Measurements from ENCODE around the gene UAP1L1.

UAP1L1 gene

GRCh38 chr9:137076636-137077009 lies 694 bp upstream of the UAP1L1 start:
- DNase-seq (ENCODE audit: low spot score) = no peak

- DNase-seq (ENCODE audit: low spot score) = peak; percentile 63
Measured at GRCh38 chr9:137077758-137078693, 709 bp downstream of the UAP1L1 start.

GRCh38 chr9:137078701-137079400 lies 1.5 kb downstream of the UAP1L1 start:
- DNase-seq (ENCODE audit: low spot score) = no peak

- no peak for DNase-seq (ENCODE audit: low spot score)
Measured at GRCh38 chr9:137079401-137079787, 2.1 kb downstream of the UAP1L1 start.

- DNase-seq (ENCODE audit: low spot score) = no peak
Measured at GRCh38 chr9:137080260-137081122, 3.2 kb downstream of the UAP1L1 start.

- no peak for DNase-seq (ENCODE audit: low spot score)
Measured at GRCh38 chr9:137082222-137082924, 5.1 kb downstream of the UAP1L1 start.

- no peak for DNase-seq (ENCODE audit: low spot score)
Measured at GRCh38 chr9:137082925-137083290, 5.6 kb downstream of the UAP1L1 start.

GRCh38 chr9:137083394-137084004 lies 6.2 kb downstream of the UAP1L1 start:
- DNase-seq (ENCODE audit: low spot score) = peak; percentile 99

GRCh38 chr9:137084526-137084925 lies 7.2 kb downstream of the UAP1L1 start:
- no peak for DNase-seq (ENCODE audit: low spot score)

GRCh38 chr9:137085920-137086530 lies 8.7 kb downstream of the UAP1L1 start:
- DNase-seq (ENCODE audit: low spot score) = peak; percentile 74

- peak; percentile 100 for DNase-seq (ENCODE audit: low spot score)
Measured at GRCh38 chr9:137086531-137087408, 9.5 kb downstream of the UAP1L1 start, which contains the start of gene MAN1B1. TSS of gene MAN1B1 (plus strand) at chr9:137086985. CDS start at chr9:137087000, 15 bp downstream.

- no peak for DNase-seq (ENCODE audit: low spot score)
Measured at GRCh38 chr9:137087409-137087925, 10.2 kb downstream of the UAP1L1 start.

- no peak for DNase-seq (ENCODE audit: low spot score)
Measured at GRCh38 chr9:137088121-137088520, 10.8 kb downstream of the UAP1L1 start.

GRCh38 chr9:137089232-137089947 lies 12.1 kb downstream of the UAP1L1 start:
- no peak for DNase-seq (ENCODE audit: low spot score)

GRCh38 chr9:137095664-137096517 lies 18.6 kb downstream of the UAP1L1 start:
- DNase-seq (ENCODE audit: low spot score) = no peak

GRCh38 chr9:137096785-137097546 lies 19.6 kb downstream of the UAP1L1 start:
- DNase-seq (ENCODE audit: low spot score) = no peak
